Smooth muscle cell (in vitro differentiated cells): ENCODE results near the gene UTP4. TPM values are rescaled to one million over a fixed set of nuclear protein-coding genes. Genes with fewer than 3 reads are reported as not detected.

Source experiments
- DNase-seq: peaks from one replicate; lab custom pipeline; 2025; ENCODE audit not compliant: unreplicated experiment; lab: John Stamatoyannopoulos, UW
- H2AFZ ChIP-seq: fragments of 200-600 bp; sonication (generic); 2 replicates; pipeline ENCODE4 v1.6.0; 2016; ENCODE audit warnings: antibody characterized with exemption, low read depth, mild to moderate bottlenecking
- H3F3A ChIP-seq: fragments of 200-600 bp; sonication (generic); 2 replicates; pipeline ENCODE4 v1.6.0; 2017; ENCODE audit warnings: antibody characterized with exemption, low read depth
- H3K27ac ChIP-seq: fragments of 200-600 bp; sonication (generic); 2 replicates; pipeline ENCODE4 v1.5.1; 2016; ENCODE audit warnings: low read depth, mild to moderate bottlenecking
- H3K27me3 ChIP-seq: fragments of 200-600 bp; sonication (generic); 2 replicates; pipeline ENCODE4 v1.6.1; 2016; ENCODE audit warnings: low read depth, mild to moderate bottlenecking
- H3K36me3 ChIP-seq: fragments of 200-600 bp; sonication (generic); 2 replicates; pipeline ENCODE4 v1.5.1; 2016; ENCODE audit warnings: low read depth
- H3K4me1 ChIP-seq: fragments of 200-600 bp; sonication (generic); 2 replicates; pipeline ENCODE4 v1.5.1; 2016; ENCODE audit warnings: low read depth
- H3K4me2 ChIP-seq: fragments of 200-600 bp; sonication (generic); 2 replicates; pipeline ENCODE4 v1.6.0; 2016; ENCODE audit warnings: mild to moderate bottlenecking
- H3K4me3 ChIP-seq: fragments of 200-600 bp; sonication (generic); 2 replicates; pipeline ENCODE4 v1.5.1; 2016; ENCODE audit warnings: mild to moderate bottlenecking
- H3K79me2 ChIP-seq: fragments of 200-600 bp; sonication (generic); 2 replicates; pipeline ENCODE4 v1.6.0; 2016; ENCODE audit warnings: low read depth, mild to moderate bottlenecking
- H3K9ac ChIP-seq: fragments of 200-600 bp; sonication (generic); 2 replicates; pipeline ENCODE4 v1.6.0; 2016; ENCODE audit warnings: low read depth
- H3K9me3 ChIP-seq: fragments of 200-600 bp; sonication (generic); replicated peaks from 2 replicates; pipeline ENCODE4 v1.5.1; 2016; ENCODE audit warnings: low read depth
- H4K20me1 ChIP-seq: fragments of 200-600 bp; sonication (generic); 2 replicates; pipeline ENCODE4 v1.6.0; 2016; ENCODE audit warnings: low read depth
- CTCF ChIP-seq: fragments of 200-600 bp; sonication (generic); IDR thresholded peaks from 2 replicates; pipeline ENCODE4 v1.5.1; 2017; ENCODE audit warnings: borderline replicate concordance, mild to moderate bottlenecking, antibody characterized with exemption; ENCODE audit not compliant: insufficient read depth, poor library complexity, severe bottlenecking
- WGBS: methylation state at CpG from one replicate; pipeline ENCODE4 v1.1.7; 2016; ENCODE audit warnings: low lambda C conversion rate; 5-methylcytosine and 5-hydroxymethylcytosine counted together
- polyA plus RNA-seq: library from polyadenylated mRNA; unstranded; fragments of >200 nt; fragmentation: Nextera tagmentation; extraction: Ambion mirVana; gene quantifications from 2 replicates; pipeline ENCODE4 v1.2.1, GENCODE V29; 2016
- total RNA-seq: library from RNA; depleted of rRNA; stranded (reverse); fragments of >200 nt; gene quantifications from 2 replicates; pipeline ENCODE4 v1.2.3, GENCODE V29; 2014

Gene UTP4
- total and polyA plus RNA-seq, 2 experiments from 2014 or later: 20.4 to 29.0 TPM

GRCh38 chr16:69179328-69180010 lies 47.0 kb downstream of the UTP4 start:
- Histone ChIP-seq H3K27me3 (no peaks in the 10 kb centered on the region), H3K4me1 (no peaks in the 10 kb centered on the region), H3K36me3 (no peaks in the 10 kb centered on the region), H4K20me1 (no peaks in the 10 kb centered on the region), H3K9ac (no peak overlapping the region), H3K27ac (peak overlapping the region; percentile 33), H3K79me2 (no peaks in the 10 kb centered on the region), H3K4me3 (no peak overlapping the region), H3K4me2 (peak overlapping the region; percentile 41), H2AFZ (no peak overlapping the region), H3F3A (no peaks in the 10 kb centered on the region), H3K9me3 (no peaks in the 10 kb centered on the region)
- 47% methylated on average over 6 of the region's 6 CpGs for whole genome bisulfite sequencing
- TF ChIP-seq CTCF: no peak
- no peak for DNase-seq

GRCh38 chr16:69180011-69180338 lies 47.5 kb downstream of the UTP4 start:
- Histone ChIP-seq H3K9me3 (no peaks in the 10 kb centered on the region), H3K36me3 (no peaks in the 10 kb centered on the region), H3F3A (no peaks in the 10 kb centered on the region), H3K79me2 (no peaks in the 10 kb centered on the region), H2AFZ (no peak overlapping the region), H3K4me2 (peak overlapping the region; percentile 41), H3K4me3 (no peak overlapping the region), H3K9ac (no peak overlapping the region), H3K27me3 (no peaks in the 10 kb centered on the region), H4K20me1 (no peaks in the 10 kb centered on the region), H3K4me1 (no peaks in the 10 kb centered on the region), H3K27ac (peak overlapping the region; percentile 33)
- TF ChIP-seq CTCF: no peak
- DNase-seq: no peak

- no peaks in the 10 kb centered on the region for H4K20me1 ChIP-seq
- H3K4me3 ChIP-seq: no peak overlapping the region
- H3K79me2 ChIP-seq: no peaks in the 10 kb centered on the region
- H3K27ac ChIP-seq: no peak overlapping the region
- H3K9me3 ChIP-seq: no peaks in the 10 kb centered on the region
- no peaks in the 10 kb centered on the region for H3K36me3 ChIP-seq
- no peak for DNase-seq
- no peak for TF ChIP-seq CTCF
- no peak overlapping the region for H3K9ac ChIP-seq
- H3K4me1 ChIP-seq: peaks cover 6% of the 10 kb centered on the region
- H3K27me3 ChIP-seq: no peaks in the 10 kb centered on the region
- H3F3A ChIP-seq: no peaks in the 10 kb centered on the region
- H2AFZ ChIP-seq: no peak overlapping the region
- 44% methylated on average over 10 of the region's 10 CpGs for WGBS
- no peak overlapping the region for H3K4me2 ChIP-seq
Observed at GRCh38 chr16:69182730-69183416, 50.4 kb downstream of the UTP4 start.
